Stimulated activated CD4-positive, alpha-beta T cell treated with anti-CD3 and anti-CD28 coated beads, TNF-alpha, amount 100 ng/mL, for 48 hours (primary cell): ENCODE results near the gene MEGF10.
"Not testable (repeated sequence)": the region's sequence is repeated elsewhere in the genome, so short reads cannot be mapped to it uniquely, and the experiment has no call there.

ENCODE experiments used
- DNase-seq, 3 donors: peaks; one replicate each; pipeline ENCODE4 v3.0.0-alpha.2; 2020; ENCODE audit warnings: low read depth in 3 of 3

The MEGF10 gene

GRCh38 chr5:127297348-127298035, 6.9 kb downstream of the MEGF10 start:
- no peak for DNase-seq

- no peak for DNase-seq
These were observed 7.4 kb downstream of the MEGF10 start for GRCh38 chr5:127298036-127298429.

- DNase-seq, result no peak
These were observed 8.1 kb downstream of the MEGF10 start for GRCh38 chr5:127298656-127299055.

GRCh38 chr5:127299678-127300077, 9.1 kb downstream of the MEGF10 start:
- no peak for DNase-seq

GRCh38 chr5:127302509-127302908, 11.9 kb downstream of the MEGF10 start:
- no peak for DNase-seq

- DNase-seq, result no peak
These were observed 12.8 kb downstream of the MEGF10 start for GRCh38 chr5:127303404-127303803.

- no peak for DNase-seq
These were observed 14.9 kb downstream of the MEGF10 start for GRCh38 chr5:127305493-127305892.

- no peak for DNase-seq
These were observed 15.4 kb downstream of the MEGF10 start for GRCh38 chr5:127306036-127306435.

GRCh38 chr5:127306647-127307046, 16.1 kb downstream of the MEGF10 start:
- DNase-seq, result no peak

- DNase-seq, result no peak
These were observed 17.3 kb downstream of the MEGF10 start for GRCh38 chr5:127307868-127308267.

GRCh38 chr5:127308325-127308724, 17.7 kb downstream of the MEGF10 start:
- DNase-seq, result not testable (repeated sequence)

- DNase-seq, result no peak
These were observed 18.3 kb downstream of the MEGF10 start for GRCh38 chr5:127308945-127309344.

- no peak for DNase-seq
These were observed 20.8 kb downstream of the MEGF10 start for GRCh38 chr5:127311349-127311748.

- no peak for DNase-seq
These were observed 21.4 kb downstream of the MEGF10 start for GRCh38 chr5:127311781-127312525.

- no peak for DNase-seq
These were observed 22.8 kb downstream of the MEGF10 start for GRCh38 chr5:127313379-127313778.

GRCh38 chr5:127313847-127314473, 23.4 kb downstream of the MEGF10 start:
- DNase-seq, result peak; percentile 33 to 60 (median 51)

- no peak for DNase-seq
These were observed 25.4 kb downstream of the MEGF10 start for GRCh38 chr5:127316011-127316410.

- not testable (repeated sequence) for DNase-seq
These were observed 26.8 kb downstream of the MEGF10 start for GRCh38 chr5:127317385-127317784.

- no peak for DNase-seq
These were observed 29.7 kb downstream of the MEGF10 start for GRCh38 chr5:127320032-127320965.

- DNase-seq, result no peak
These were observed 30.9 kb downstream of the MEGF10 start for GRCh38 chr5:127321465-127321864.

- no peak for DNase-seq
These were observed 31.8 kb downstream of the MEGF10 start for GRCh38 chr5:127322403-127322802.

GRCh38 chr5:127324756-127325155, 34.2 kb downstream of the MEGF10 start:
- no peak for DNase-seq
